Measurements from ENCODE around the gene LTA4H. TPM values are rescaled to one million over a fixed set of nuclear protein-coding genes. Genes with fewer than 3 reads are reported as not detected.

LTA4H gene
- total RNA-seq, 4 donors from 2014 or later = 105 to 235 (median 123) TPM

GRCh38 chr12:95966287-95966870, 69.0 kb downstream of the LTA4H start:
- WGBS, 2 donors = 69 to 71% methylated on average over 7 of the region's 7 CpGs
- TF ChIP-seq CTCF (IDR thresholded peaks at IDR 0.05) (no peak), POLR2A (IDR thresholded peaks at IDR 0.05) (no peak)
- DNase-seq = no peak
- Histone ChIP-seq H3K4me3 (no peak overlapping the region), H3K4me1 (no peaks in the 10 kb centered on the region), H3K27me3 (no peaks in the 10 kb centered on the region), H3K36me3 (no peaks in the 10 kb centered on the region), H3K27ac (no peak overlapping the region), H3K9me3 (no peaks in the 10 kb centered on the region)
- intact Hi-C loops (cut with DNase I) = no loop called here

GRCh38 chr12:95963096-95963495, 72.3 kb downstream of the LTA4H start:
- Histone ChIP-seq H3K9me3 (no peaks in the 10 kb centered on the region), H3K27me3 (no peaks in the 10 kb centered on the region), H3K4me3 (no peak overlapping the region), H3K27ac (no peak overlapping the region), H3K4me1 (no peaks in the 10 kb centered on the region), H3K36me3 (no peaks in the 10 kb centered on the region)
- intact Hi-C loops (cut with DNase I) = no loop called here
- TF ChIP-seq POLR2A (IDR thresholded peaks at IDR 0.05) = no peak
- TF ChIP-seq CTCF (IDR thresholded peaks at IDR 0.05) = no peak
- 65 to 88% methylated on average over 2 of the region's 2 CpGs for WGBS, 2 donors
- DNase-seq = no peak

- no peak overlapping the region for H3K27ac ChIP-seq
- H3K4me3 ChIP-seq = no peak overlapping the region
- H3K27me3 ChIP-seq = no peaks in the 10 kb centered on the region
- WGBS, 2 donors = 58 to 64% methylated on average over 6 to 7 of the region's 7 CpGs
- intact Hi-C loops (cut with DNase I) = no loop called here
- DNase-seq = no peak
- no peaks in the 10 kb centered on the region for H3K4me1 ChIP-seq
- TF ChIP-seq POLR2A (IDR thresholded peaks at IDR 0.05) = no peak
- TF ChIP-seq CTCF (IDR thresholded peaks at IDR 0.05) = no peak
- no peaks in the 10 kb centered on the region for H3K9me3 ChIP-seq
- no peaks in the 10 kb centered on the region for H3K36me3 ChIP-seq
Measured at GRCh38 chr12:95962222-95962621, 73.2 kb downstream of the LTA4H start.

DNA sequence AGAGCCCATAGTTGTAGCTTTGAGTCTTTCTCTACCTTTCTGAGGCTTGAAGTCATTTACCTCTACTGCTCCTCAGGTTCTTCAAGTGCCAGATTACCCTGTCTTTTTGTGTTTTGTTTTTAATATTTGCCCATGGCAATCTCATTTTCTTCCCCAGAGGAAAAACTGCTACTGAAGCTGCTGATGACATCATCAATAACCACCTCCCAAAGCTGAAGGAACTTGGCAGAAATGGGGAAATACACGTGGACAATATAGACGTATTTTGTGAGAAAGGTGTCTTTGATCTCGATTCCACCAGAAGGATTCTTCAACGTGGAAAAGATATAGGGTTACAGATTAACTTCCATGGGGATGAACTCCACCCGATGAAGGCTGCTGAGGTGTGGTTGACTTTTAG, 75.1 kb downstream of the LTA4H start:
- Histone ChIP-seq H3K4me1 (no peaks in the 10 kb centered on the region), H3K4me3 (no peak overlapping the region), H3K9me3 (no peaks in the 10 kb centered on the region), H3K27me3 (no peaks in the 10 kb centered on the region), H3K36me3 (no peaks in the 10 kb centered on the region), H3K27ac (no peak overlapping the region)
- 32 to 56% methylated on average over 5 of the region's 5 CpGs for WGBS, 2 donors
- no peak for TF ChIP-seq CTCF (IDR thresholded peaks at IDR 0.05)
- DNase-seq = no peak
- intact Hi-C loops (cut with DNase I) = no loop called here

- Histone ChIP-seq H3K9me3 (no peaks in the 10 kb centered on the region), H3K4me1 (no peaks in the 10 kb centered on the region), H3K4me3 (no peak overlapping the region), H3K27ac (no peak overlapping the region), H3K36me3 (no peaks in the 10 kb centered on the region), H3K27me3 (no peaks in the 10 kb centered on the region)
- DNase-seq = no peak
- peak in 1 of 6 experiments; percentile 8 for TF ChIP-seq CTCF (IDR thresholded peaks at IDR 0.05)
- TF ChIP-seq POLR2A (IDR thresholded peaks at IDR 0.05) = no peak
- intact Hi-C loops (cut with DNase I) = no loop called here
- 68 to 86% methylated on average over 1 of the region's 1 CpG for WGBS, 2 donors
Measured at GRCh38 chr12:95959107-95959506, 76.3 kb downstream of the LTA4H start.

All from esophagus squamous epithelium (tissue), 5 donors.